GM18909 (cell line): ENCODE measurements around the gene SLC9A6.
A peak's percentile ranks its signal among the peaks of the same experiment; 100 is the strongest.
"Not testable (repeated sequence)": the region's sequence is repeated elsewhere in the genome, so short reads cannot be mapped to it uniquely, and the experiment has no call there.

ENCODE experiments used
- ATAC-seq: cut with Tn5 transposase; IDR thresholded peaks from one replicate; pipeline ENCODE4 v1.9.1; 2021; ENCODE audit warnings: mild to moderate bottlenecking; ENCODE audit not compliant: unreplicated experiment, poor library complexity

The SLC9A6 gene

GRCh38 chrX:136028383-136028984 lies 43.2 kb downstream of the SLC9A6 start:
- ATAC-seq: peak; percentile 71

GRCh38 chrX:136029766-136030165 lies 44.5 kb downstream of the SLC9A6 start:
- ATAC-seq: no peak

GRCh38 chrX:136030303-136031191 lies 45.3 kb downstream of the SLC9A6 start:
- ATAC-seq: no peak

GRCh38 chrX:136031626-136032025 lies 46.4 kb downstream of the SLC9A6 start:
- ATAC-seq: no peak

GRCh38 chrX:136032370-136032769 lies 47.1 kb downstream of the SLC9A6 start:
- no peak for ATAC-seq

- ATAC-seq: no peak
These were observed 49.4 kb downstream of the SLC9A6 start for GRCh38 chrX:136034668-136035067.

GRCh38 chrX:136035663-136036062 lies 50.4 kb downstream of the SLC9A6 start:
- no peak for ATAC-seq

GRCh38 chrX:136039485-136039884 lies 54.2 kb downstream of the SLC9A6 start:
- no peak for ATAC-seq

- no peak for ATAC-seq
These were observed 54.7 kb downstream of the SLC9A6 start for GRCh38 chrX:136039968-136040367.

- no peak for ATAC-seq
These were observed 56.1 kb downstream of the SLC9A6 start for GRCh38 chrX:136041254-136041812.

- no peak for ATAC-seq
These were observed 59.8 kb downstream of the SLC9A6 start for GRCh38 chrX:136045008-136045407.

GRCh38 chrX:136046295-136047015 lies 61.2 kb downstream of the SLC9A6 start:
- ATAC-seq: no peak

- no peak for ATAC-seq
These were observed 61.9 kb downstream of the SLC9A6 start for GRCh38 chrX:136047016-136047642.

- no peak for ATAC-seq
These were observed 62.7 kb downstream of the SLC9A6 start for GRCh38 chrX:136047969-136048368.

GRCh38 chrX:136048446-136048845 lies 63.2 kb downstream of the SLC9A6 start:
- ATAC-seq: no peak

- no peak for ATAC-seq
These were observed 64.4 kb downstream of the SLC9A6 start for GRCh38 chrX:136049608-136050007.

GRCh38 chrX:136050875-136051274 lies 65.6 kb downstream of the SLC9A6 start:
- ATAC-seq: not testable (repeated sequence)

GRCh38 chrX:136051611-136052010 lies 66.4 kb downstream of the SLC9A6 start:
- ATAC-seq: no peak

- no peak for ATAC-seq
These were observed 70.5 kb downstream of the SLC9A6 start for GRCh38 chrX:136055651-136056221.

GRCh38 chrX:136057567-136057966 lies 72.3 kb downstream of the SLC9A6 start:
- ATAC-seq: no peak
